Heart right ventricle (tissue), 16 donors: ENCODE data around the gene GFPT2. TPM values are rescaled to one million over a fixed set of nuclear protein-coding genes. Genes with fewer than 3 reads are reported as not detected.

Experiments
- ATAC-seq, 8 donors: fragments of 200-7000 bp; cut with Tn5 transposase; one replicate each; pipeline ENCODE4 v1.9.1; 2020; ENCODE audit warnings: mild to moderate bottlenecking in 8 of 8, moderate library complexity in 8 of 8, moderate number of reproducible peaks in 1 of 8
- DNase-seq, 2 donors: peaks; one replicate each; pipeline ENCODE4 v3.0.0-alpha.2; 2020
- H3K27ac ChIP-seq, 10 donors: fragments of 200-600 bp; sonication (generic) in 2 of 10; one replicate each; pipeline versions ENCODE4 v1.5.0 to v1.8.0; 2020 to 2022; ENCODE audit warnings: mild to moderate bottlenecking in 3 of 10
- H3K27me3 ChIP-seq, 7 donors: fragments of 200-600 bp; one replicate each; pipeline ENCODE4 v1.8.0; 2021 to 2022; ENCODE audit warnings: mild to moderate bottlenecking in 2 of 7
- H3K36me3 ChIP-seq, 9 donors: fragments of 200-600 bp; sonication (generic) in 1 of 9; one replicate each; pipeline versions ENCODE4 v1.5.0 to v1.8.0; 2020 to 2022; ENCODE audit warnings: mild to moderate bottlenecking in 2 of 9
- H3K4me1 ChIP-seq, 9 donors: fragments of 200-600 bp; sonication (generic) in 1 of 9; one replicate each; pipeline versions ENCODE4 v1.5.0 to v1.8.0; 2020 to 2022; ENCODE audit warnings: mild to moderate bottlenecking in 4 of 9
- H3K4me3 ChIP-seq, 10 donors: fragments of 200-600 bp; sonication (generic) in 2 of 10; one replicate each; pipeline versions ENCODE4 v1.5.0 to v1.8.0; 2020 to 2022; ENCODE audit warnings: mild to moderate bottlenecking in 7 of 10, moderate library complexity in 2 of 10
- H3K9me3 ChIP-seq, 11 donors: fragments of 200-600 bp in 10 of 11; sonication (generic) in 2 of 11; one replicate each; pipeline versions ENCODE4 v1.5.0 to v1.8.0; 2013 to 2022; ENCODE audit warnings: mild to moderate bottlenecking in 2 of 11, control low read depth in 1 of 11, moderate library complexity in 1 of 11
- WGBS, 2 donors: extraction: QIAGEN DNeasy Blood & Tissue Kit; methylation state at CpG; one replicate each; pipeline ENCODE4 v1.1.7; 2013; ENCODE audit warnings: inconsistent platforms in 1 of 2; 5-methylcytosine and 5-hydroxymethylcytosine counted together
- intact Hi-C, 10 donors: fragments of 100-400 bp; cut with DNase I; formaldehyde crosslinking; loops; one replicate each; pipeline versions ENCODE4 v1.11.1 to v1.14.2; 2022
- polyA plus RNA-seq, 2 donors: library from polyadenylated mRNA; stranded (reverse); fragments of 200-250 nt; gene quantifications; one replicate each; pipeline ENCODE4 v1.2.3, GENCODE V29; 2013
- total RNA-seq, 10 donors: library from RNA; stranded (reverse); fragmentation: NEBNext Ultra II Directional in 3 of 10; extraction: Animal tissue kit (Norgen Biotek cat#: 25700) in 3 of 10; gene quantifications; one replicate each; pipeline versions ENCODE4 v1.2.1 to v1.2.4, GENCODE V29; 2021 to 2023
- TF ChIP-seq, protein P1 (sequence below), 9 donors: fragments of 200-600 bp; sonication (generic) in 2 of 9; IDR thresholded peaks; one replicate each; pipeline versions ENCODE4 v1.5.0 to v1.8.0; 2021 to 2022; ENCODE audit warnings: antibody characterized with exemption in 9 of 9, mild to moderate bottlenecking in 5 of 9, moderate library complexity in 1 of 9
- donor health status: Arrhythmogenic right ventricular cardiomyopathy.
- donor health status: ischemic (EF 13 %, LVEDD 7.1; RV severe dilation, severe dysfunction).
- donor health status: healthy with polysubstance abuse.
- donor health status: DM: no; HTN: yes; CAD: no.
- donor health status: DM: no; HTN: no; CAD: no.
- donor health status: ischemic (EF 25% LVEDD 6.9; RV normal size, moderate dysfunction).
- donor health status: ischemic (EF 25% LVEDD 5.7; RV mildly dilated, moderate dysfunction).
- donor health status: healthy.
- donor health status: DM: yes; HTN: yes; CAD: no.
- donor health status: Ischemic cardiomyopathy.
- donor health status: ischemic (EF 35%, LVEDD 5.7; RV mildly dilated, moderate dysfunction).
- donor health status: nonischemic (EF 11% LVEDD 7.7; RV severe dilation, severe dysfunction).
- donor health status: DM: yes; HTN: yes; CAD: no.
- donor health status: PGD.
- donor health status: ischemic (EF 29% LVEDD 5.4; RV normal size, mild dysfunction).
- donor health status: nonischemic (EF 23%, LVEDD 6.1; RV moderate dilation, normal function).

The GFPT2 gene
- total and polyA plus RNA-seq, 12 donors = 2.5 to 19.4 (median 6.9) TPM

- intact Hi-C loops = no loop called here
- DNase-seq (no peak), ATAC-seq (no peak)
- H3K27me3 ChIP-seq = no peaks in the 10 kb centered on the region
- TF ChIP-seq, protein P1, sequence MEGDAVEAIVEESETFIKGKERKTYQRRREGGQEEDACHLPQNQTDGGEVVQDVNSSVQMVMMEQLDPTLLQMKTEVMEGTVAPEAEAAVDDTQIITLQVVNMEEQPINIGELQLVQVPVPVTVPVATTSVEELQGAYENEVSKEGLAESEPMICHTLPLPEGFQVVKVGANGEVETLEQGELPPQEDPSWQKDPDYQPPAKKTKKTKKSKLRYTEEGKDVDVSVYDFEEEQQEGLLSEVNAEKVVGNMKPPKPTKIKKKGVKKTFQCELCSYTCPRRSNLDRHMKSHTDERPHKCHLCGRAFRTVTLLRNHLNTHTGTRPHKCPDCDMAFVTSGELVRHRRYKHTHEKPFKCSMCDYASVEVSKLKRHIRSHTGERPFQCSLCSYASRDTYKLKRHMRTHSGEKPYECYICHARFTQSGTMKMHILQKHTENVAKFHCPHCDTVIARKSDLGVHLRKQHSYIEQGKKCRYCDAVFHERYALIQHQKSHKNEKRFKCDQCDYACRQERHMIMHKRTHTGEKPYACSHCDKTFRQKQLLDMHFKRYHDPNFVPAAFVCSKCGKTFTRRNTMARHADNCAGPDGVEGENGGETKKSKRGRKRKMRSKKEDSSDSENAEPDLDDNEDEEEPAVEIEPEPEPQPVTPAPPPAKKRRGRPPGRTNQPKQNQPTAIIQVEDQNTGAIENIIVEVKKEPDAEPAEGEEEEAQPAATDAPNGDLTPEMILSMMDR (IDR thresholded peaks at IDR 0.05) = no peak
- H3K4me3 ChIP-seq = no peak overlapping the region
- H3K27ac ChIP-seq = no peak overlapping the region
- peaks cover 0 to 100% (median 70%) of the 10 kb centered on the region in 9 donors for H3K36me3 ChIP-seq
- 98% methylated on average over 7 of the region's 7 CpGs for WGBS, 2 donors
- no peaks in the 10 kb centered on the region for H3K4me1 ChIP-seq
- H3K9me3 ChIP-seq = peaks cover 12 to 100% (median 90%) of the 10 kb centered on the region in 11 donors
Observed at GRCh38 chr5:180251887-180252286, 101.2 kb downstream of the GFPT2 start.

- Histone ChIP-seq H3K27me3 (no peaks in the 10 kb centered on the region), H3K4me1 (no peaks in the 10 kb centered on the region), H3K27ac (no peak overlapping the region), H3K36me3 (peaks cover 0 to 100% (median 62%) of the 10 kb centered on the region in 9 donors), H3K4me3 (no peak overlapping the region), H3K9me3 (peaks cover 9 to 100% (median 83%) of the 10 kb centered on the region in 11 donors)
- 61 to 69% methylated on average over 9 of the region's 9 CpGs for WGBS, 2 donors
- intact Hi-C loops = no loop called here
- no peak for DNase-seq
- TF ChIP-seq, protein P1 (IDR thresholded peaks at IDR 0.05) = no peak
- no peak for ATAC-seq
Observed at GRCh38 chr5:180251141-180251540, 102.0 kb downstream of the GFPT2 start.

Other genes with a start within 250 kb of the GFPT2 start
- under 1 TPM in 4 of 10 donors, not detected in 6; 0.17 to 0.44 (median 0.24) TPM for gene RASGEF1C, start 144.1 kb downstream of the GFPT2 start, total RNA-seq
- gene RASGEF1C, start 144.1 kb downstream of the GFPT2 start, polyA plus RNA-seq = under 1 TPM; 0.25 to 0.59 TPM
- 10 to 100 TPM; 30.2 to 47.4 (median 41.6) TPM for gene MAPK9, start 61.3 kb downstream of the GFPT2 start, total RNA-seq
- 10 to 100 TPM; 13.9 to 14.4 TPM for gene MAPK9, start 61.3 kb downstream of the GFPT2 start, polyA plus RNA-seq
- 10 to 100 TPM in 9 of 10 donors, 1 to 10 TPM in 1; 9.4 to 20.5 (median 14.0) TPM for gene CNOT6, start 141.0 kb upstream of the GFPT2 start, total RNA-seq
- 1 to 10 TPM; 3.8 to 4.7 TPM for gene CNOT6, start 141.0 kb upstream of the GFPT2 start, polyA plus RNA-seq
- gene SCGB3A1, start 238.2 kb upstream of the GFPT2 start, total RNA-seq = under 1 TPM in 3 of 10 donors, not detected in 7; 0.49 to 0.59 (median 0.53) TPM
- under 1 TPM; 0.38 to 0.88 TPM for gene SCGB3A1, start 238.2 kb upstream of the GFPT2 start, polyA plus RNA-seq